Anterior cingulate cortex (tissue), 58 donors: ENCODE results near the gene MAPKBP1.
A peak's percentile ranks its signal among the peaks of the same experiment; 100 is the strongest.

Experiments
- DNase-seq, 58 donors: peaks; one replicate each; lab custom pipeline; 2025; lab: John Stamatoyannopoulos, UW

Gene MAPKBP1

DNA sequence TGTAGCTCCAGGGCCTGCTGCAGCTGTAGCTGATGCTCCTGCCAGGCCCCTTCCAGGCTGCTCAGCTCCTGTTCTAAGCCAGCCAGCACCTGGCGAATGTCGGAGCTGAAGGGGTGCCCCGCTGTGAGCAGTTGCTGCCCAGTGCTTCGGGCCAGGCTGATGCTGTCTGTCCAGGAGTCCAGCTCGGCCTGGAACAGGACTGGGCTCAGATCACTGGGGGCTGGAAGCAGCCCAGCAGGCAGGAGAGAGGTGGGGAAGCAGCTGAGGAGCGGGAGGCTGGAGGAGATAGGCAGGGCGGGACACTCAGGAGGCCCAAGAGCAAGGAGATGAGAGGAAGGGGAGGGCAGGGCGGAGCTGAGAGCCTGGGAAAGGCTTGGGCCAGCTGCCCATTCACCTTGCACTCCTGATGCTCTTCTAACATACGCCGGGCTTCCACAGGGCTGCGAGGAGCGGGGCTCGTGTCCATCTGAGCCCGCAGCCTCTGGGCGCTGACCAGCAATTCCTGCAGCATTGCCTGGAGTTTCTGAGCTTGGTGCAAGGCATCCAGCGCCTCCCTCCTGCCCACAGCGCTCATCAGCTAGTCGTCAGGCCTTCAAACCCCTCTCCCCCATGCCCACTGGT, 87.6 kb downstream of the MAPKBP1 start:
- DNase-seq = no peak

DNA sequence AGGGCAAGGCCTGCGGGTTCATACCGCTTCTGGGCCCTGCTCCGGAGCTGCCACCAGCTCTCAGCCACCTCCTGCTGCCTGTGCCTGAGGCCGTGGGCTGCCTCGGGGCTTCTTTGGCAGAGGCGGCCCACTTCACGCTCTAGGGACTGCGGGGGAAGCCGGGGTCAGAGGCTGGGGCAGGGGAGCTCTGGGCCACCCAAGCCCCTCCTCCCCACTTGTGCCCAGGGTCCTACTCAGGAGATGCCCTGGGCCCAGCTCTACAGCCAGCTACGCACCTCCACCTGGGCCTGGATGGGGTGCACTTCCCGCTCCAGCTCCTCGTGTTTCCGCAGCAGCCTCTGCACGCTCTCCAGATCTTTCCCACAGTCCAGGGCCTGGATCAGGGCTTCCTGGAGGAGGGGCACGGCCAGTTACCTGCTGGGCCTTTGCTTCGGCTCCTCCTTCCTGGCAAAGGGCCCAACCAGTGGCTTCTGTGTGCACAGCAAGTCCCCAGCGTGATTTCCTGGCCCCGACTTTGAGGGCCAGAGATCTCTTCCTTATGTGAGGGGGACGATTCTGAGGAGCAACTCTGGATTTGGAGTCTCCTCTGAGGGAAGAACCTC, 88.3 kb downstream of the MAPKBP1 start:
- no peak for DNase-seq

- no peak for DNase-seq
Observed at GRCh38 chr15:41865490-41866055, 91.3 kb downstream of the MAPKBP1 start.

DNA sequence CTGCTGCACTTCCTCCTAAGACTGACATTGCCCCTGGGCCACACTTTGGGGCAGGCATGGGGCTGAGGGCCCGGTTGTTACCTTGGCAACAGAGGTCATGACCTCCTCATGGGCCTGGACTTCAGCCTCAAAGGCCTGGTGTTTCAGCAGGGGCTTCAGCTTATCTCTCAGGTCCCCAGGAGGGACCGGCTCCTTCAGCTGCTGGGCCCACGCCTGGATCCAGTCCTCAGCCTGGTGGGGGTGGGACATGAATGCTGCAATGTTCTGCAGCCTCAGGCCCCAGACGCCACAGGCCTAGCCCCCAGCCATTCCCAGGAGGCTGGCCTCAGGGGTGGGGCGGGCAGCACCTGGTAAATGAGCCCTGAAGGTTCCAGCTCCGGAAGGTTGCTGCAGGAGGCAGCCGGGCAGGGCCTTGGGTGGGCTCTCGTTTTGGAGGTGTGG, 92.0 kb downstream of the MAPKBP1 start:
- DNase-seq = no peak

DNA sequence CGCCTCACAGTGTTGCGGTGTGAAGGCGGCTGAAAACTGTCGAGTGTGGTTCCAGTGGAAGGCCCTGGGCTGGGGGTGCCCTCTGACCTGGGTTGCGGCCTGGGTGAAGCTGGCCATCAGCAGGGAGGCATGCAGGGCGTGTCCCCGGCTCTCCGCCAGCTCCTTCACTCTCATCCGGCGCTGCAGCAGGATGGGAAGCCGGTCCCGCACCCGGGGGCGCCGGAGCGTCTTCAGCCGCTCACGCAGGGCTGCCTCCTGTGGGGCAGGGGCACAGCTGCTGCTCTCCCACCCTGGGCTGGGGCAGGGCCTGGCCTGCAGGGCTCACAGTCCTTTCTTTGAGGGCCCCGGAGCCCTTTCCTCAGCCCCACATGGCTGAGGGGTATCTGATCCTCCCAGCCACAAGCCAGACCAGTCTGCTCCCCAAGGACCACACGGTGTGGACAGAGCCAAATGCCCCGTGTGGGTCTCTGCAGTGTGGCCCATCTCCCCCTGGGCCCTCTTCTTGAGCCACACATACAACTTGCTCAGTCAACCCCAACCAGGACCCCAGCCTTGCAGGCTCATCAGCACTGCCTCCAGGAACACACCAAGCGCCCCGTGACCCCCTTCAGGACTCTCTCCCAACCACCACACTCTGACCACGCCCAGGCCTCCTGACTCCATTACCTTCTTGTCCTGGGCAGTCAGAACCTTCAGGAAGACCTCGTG, 92.7 kb downstream of the MAPKBP1 start:
- no peak for DNase-seq

DNA sequence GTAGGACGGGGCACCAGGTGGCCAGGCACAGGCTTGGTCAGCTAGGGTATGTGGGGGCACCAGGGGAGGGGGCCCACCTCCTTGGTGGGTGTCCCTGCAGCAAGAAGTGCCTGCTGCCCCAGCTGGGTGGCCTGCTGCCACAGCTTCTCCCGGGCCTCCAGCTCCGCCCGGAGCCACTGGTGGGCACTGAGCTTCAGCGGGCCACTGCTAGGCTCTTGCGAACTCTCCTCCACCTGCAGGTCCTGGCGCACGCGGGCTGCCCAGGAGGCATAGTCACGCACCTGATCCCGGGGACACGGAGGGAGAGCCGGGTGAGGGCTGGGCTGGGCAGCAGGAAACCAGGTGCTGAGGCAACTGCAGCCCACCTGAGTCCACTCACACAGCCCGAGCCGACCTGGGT, 94.0 kb downstream of the MAPKBP1 start:
- no peak for DNase-seq

GRCh38 chr15:41869770-41870688, 95.7 kb downstream of the MAPKBP1 start:
- DNase-seq = no peak

DNA sequence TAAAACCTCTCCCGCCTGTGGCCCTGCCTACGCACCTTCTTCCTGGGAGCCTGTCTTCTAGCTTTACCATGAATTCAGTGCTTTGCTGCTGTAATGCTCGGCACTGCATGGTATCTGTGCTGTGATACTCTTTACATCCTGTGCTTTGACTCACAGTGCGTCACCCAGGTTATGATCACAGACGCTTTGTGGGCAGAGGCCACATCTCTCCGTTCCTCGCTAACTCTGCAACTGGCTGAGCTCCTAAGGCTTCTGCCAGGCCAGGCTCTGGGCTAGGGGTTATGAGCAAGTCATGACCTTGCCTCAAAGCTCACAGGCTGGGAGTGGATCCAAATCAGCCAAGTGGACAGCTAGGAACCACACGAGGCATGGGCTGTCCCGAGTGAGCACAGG, 96.4 kb downstream of the MAPKBP1 start:
- peak in 2 of 58 donors; percentile 15 to 22 for DNase-seq

DNA sequence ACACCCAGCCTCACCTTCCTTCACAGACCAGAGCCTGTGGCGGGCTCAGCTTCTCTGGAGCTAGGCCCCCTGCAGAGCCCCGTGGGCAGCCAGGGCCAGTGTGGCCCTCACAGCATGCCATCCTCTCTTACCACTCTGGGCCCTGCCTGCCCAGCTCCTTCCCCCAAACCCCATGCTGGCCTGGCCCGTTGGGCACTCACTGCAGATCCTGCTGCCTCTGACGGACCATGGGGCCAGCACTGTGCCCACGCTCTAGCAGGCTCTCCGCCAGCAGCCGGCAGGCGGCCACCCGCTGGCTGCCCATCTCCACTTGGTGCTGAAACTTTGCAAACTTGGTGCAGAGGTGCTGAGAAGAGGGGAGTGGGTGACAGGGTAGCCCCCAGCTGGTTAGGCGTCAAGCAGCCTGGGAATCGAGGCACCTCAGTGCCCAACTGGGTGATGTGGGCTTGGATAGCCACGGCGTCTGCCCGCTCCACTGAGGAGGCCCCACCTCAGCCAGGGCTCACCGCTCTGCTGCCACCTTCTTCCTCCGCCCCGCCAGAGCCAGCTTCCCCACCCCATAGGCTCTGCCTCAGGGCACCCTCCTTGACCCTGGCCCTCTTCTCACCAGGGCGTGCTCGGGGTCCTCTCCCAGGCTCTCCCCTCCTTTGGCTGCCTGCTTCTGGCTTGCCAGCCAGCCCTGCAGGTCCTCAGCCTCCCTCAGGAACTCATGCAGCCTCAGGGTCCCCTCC, 97.1 kb downstream of the MAPKBP1 start:
- DNase-seq = no peak

DNA sequence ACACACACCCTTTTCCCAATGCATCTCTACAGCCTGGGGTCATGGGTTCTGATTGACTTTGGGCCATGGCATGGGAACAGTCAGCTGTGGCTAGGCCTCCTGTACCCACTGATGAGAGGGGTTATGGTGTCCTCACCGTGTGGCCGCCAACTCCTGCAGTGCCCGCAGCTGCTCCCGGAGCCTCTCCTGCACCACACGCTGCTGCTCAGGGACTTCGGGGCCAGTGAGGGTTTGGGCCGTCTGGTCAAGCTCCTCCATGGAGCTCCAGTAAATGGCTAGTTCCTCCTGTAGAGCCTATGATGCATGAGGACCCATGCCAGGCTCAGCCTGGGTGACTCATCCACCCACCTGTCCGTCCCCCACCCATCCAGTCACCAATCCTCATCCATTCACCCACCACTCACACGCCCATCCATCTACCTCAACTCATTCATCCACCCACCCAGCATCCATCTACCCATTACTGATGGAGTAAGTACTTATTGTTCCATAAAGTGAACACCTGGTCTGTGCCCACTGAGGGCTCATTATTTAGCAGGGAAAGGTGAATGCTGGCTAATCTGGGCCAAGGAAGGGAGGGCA, 98.0 kb downstream of the MAPKBP1 start:
- no peak for DNase-seq

GRCh38 chr15:41873711-41874110, 99.4 kb downstream of the MAPKBP1 start:
- DNase-seq = no peak

DNA sequence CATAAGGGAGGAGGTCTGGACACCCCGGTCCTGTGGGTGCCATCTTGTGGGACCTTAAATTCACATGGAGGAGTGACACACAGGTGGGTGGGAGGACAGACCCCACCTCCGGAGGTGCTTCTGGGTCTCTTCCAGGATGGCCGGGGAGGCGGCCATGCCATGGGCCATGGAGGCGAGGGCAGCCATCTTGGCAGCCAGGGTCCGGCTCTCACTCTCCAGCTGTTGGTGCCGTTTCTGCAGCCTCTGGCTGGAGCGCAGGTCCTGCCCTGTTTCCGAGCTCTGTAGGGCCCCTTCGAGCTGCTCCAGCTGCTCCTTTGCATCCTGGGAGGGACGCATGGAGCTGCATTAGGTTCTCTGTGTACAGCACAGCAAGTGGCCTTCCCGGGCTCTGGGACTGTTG, 100.5 kb downstream of the MAPKBP1 start:
- no peak for DNase-seq

GRCh38 chr15:41876007-41876406, 101.7 kb downstream of the MAPKBP1 start:
- DNase-seq = no peak

DNA sequence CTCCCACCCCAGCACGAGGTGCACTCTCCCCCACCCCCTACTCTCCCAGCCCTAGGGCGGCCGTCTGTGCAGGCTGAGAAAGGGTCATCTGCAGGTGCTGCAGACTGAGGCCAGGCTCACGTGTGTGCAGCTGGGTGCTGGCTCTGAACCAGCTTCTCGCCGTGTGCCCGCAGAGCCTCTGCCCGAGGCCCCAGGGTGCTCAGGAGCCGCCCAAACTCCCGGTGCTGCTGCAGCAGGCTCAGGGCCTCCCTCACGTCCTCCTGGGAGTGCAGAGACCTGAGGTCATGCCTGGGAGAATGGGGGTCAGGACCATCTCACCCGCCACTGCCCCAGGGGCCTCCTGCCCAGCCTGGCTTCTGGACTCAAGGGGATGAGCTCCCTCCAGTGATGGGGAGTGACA, 102.4 kb downstream of the MAPKBP1 start:
- no peak for DNase-seq
